ENCODE results near the gene SLIT3. TPM values are rescaled to one million over a fixed set of nuclear protein-coding genes. Genes with fewer than 3 reads are reported as not detected.

Gene SLIT3
- total and polyA plus RNA-seq, 2 experiments from 2014 or later: 0.59 to 0.71 TPM

DNA sequence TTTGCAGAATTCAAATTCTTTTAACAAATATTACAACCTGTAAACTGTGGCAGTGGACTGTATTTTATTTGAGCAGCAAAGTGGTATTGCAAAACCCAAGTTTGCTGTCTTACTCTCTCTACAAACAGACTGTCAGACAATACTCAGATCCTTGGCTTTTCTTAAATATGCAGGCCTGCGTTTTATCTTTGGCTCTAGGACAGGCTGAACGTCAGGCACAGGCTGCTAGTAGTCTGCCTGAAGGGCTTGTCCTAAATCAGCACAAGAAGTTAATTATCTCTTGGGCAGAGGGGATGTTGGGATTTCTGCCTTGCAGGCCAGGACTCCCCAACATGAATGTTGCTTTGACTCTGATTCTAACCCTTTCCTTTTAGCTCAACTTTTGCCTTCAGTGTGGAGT is 147.5 kb downstream of the SLIT3 start:
- Mint-ChIP-seq H3K36me3 (ENCODE audit: low read depth) (peaks cover 13% of the 10 kb centered on the region; the same call in 2 of the 3 replicates), H3K27ac (no peak overlapping the region), H3K9me3 (peaks cover 12% of the 10 kb centered on the region; the same call in 2 of the 3 replicates), H3K27me3 (ENCODE audit: insufficient read depth, low read depth, poor library complexity) (peaks cover 1% of the 10 kb centered on the region), H3K4me1 (peaks cover 40% of the 10 kb centered on the region), H3K4me3 (no peak overlapping the region)
- Histone ChIP-seq H3F3A (replicated peaks; ENCODE audit: low read depth) (no peaks in the 10 kb centered on the region), H3K36me3 (ENCODE audit: insufficient read depth) (no peaks in the 10 kb centered on the region), H3K27me3 (ENCODE audit: insufficient read depth) (no peaks in the 10 kb centered on the region), H3K4me2 (no peak overlapping the region), H3K27ac (ENCODE audit: low read depth) (no peak overlapping the region), H4K20me1 (replicated peaks; ENCODE audit: insufficient read depth) (no peaks in the 10 kb centered on the region), H3K4me1 (ENCODE audit: insufficient read depth) (peaks cover 16% of the 10 kb centered on the region), H2AFZ (no peak overlapping the region), H3K79me2 (replicated peaks; ENCODE audit: insufficient read depth) (no peaks in the 10 kb centered on the region), H3K9me2 (ENCODE audit: insufficient read depth) (no peaks in the 10 kb centered on the region), H3K4me3 (no peak overlapping the region)
- TF ChIP-seq CREB1 (CRISPR knock-in tag; IDR thresholded peaks at IDR 0.05; ENCODE audit: low read depth) (no peak), STAT1 (IDR thresholded peaks at IDR 0.05; ENCODE audit: unreplicated experiment) (no peak), NANOG (IDR thresholded peaks at IDR 0.05; ENCODE audit: borderline replicate concordance) (no peak), CTCF (conservative IDR thresholded peaks at IDR 0.05; ENCODE audit: low read depth in 2 of 2) (no peak), JUNB (IDR thresholded peaks at IDR 0.05; ENCODE audit: unreplicated experiment) (no peak), ZNF114 (CRISPR knock-in tag; IDR thresholded peaks at IDR 0.05) (no peak), ZNF331 (CRISPR knock-in tag; IDR thresholded peaks at IDR 0.05; ENCODE audit: low read depth) (no peak), EZH2phosphoT487 (IDR thresholded peaks at IDR 0.05; ENCODE audit: unreplicated experiment) (no peak), EZH2 (IDR thresholded peaks at IDR 0.05; ENCODE audit: low read depth, unreplicated experiment) (no peak), POLR2AphosphoS5 (IDR thresholded peaks at IDR 0.05; ENCODE audit: low read depth) (no peak), ETS1 (IDR thresholded peaks at IDR 0.05) (no peak)
- TF ChIP-seq, protein P1, sequence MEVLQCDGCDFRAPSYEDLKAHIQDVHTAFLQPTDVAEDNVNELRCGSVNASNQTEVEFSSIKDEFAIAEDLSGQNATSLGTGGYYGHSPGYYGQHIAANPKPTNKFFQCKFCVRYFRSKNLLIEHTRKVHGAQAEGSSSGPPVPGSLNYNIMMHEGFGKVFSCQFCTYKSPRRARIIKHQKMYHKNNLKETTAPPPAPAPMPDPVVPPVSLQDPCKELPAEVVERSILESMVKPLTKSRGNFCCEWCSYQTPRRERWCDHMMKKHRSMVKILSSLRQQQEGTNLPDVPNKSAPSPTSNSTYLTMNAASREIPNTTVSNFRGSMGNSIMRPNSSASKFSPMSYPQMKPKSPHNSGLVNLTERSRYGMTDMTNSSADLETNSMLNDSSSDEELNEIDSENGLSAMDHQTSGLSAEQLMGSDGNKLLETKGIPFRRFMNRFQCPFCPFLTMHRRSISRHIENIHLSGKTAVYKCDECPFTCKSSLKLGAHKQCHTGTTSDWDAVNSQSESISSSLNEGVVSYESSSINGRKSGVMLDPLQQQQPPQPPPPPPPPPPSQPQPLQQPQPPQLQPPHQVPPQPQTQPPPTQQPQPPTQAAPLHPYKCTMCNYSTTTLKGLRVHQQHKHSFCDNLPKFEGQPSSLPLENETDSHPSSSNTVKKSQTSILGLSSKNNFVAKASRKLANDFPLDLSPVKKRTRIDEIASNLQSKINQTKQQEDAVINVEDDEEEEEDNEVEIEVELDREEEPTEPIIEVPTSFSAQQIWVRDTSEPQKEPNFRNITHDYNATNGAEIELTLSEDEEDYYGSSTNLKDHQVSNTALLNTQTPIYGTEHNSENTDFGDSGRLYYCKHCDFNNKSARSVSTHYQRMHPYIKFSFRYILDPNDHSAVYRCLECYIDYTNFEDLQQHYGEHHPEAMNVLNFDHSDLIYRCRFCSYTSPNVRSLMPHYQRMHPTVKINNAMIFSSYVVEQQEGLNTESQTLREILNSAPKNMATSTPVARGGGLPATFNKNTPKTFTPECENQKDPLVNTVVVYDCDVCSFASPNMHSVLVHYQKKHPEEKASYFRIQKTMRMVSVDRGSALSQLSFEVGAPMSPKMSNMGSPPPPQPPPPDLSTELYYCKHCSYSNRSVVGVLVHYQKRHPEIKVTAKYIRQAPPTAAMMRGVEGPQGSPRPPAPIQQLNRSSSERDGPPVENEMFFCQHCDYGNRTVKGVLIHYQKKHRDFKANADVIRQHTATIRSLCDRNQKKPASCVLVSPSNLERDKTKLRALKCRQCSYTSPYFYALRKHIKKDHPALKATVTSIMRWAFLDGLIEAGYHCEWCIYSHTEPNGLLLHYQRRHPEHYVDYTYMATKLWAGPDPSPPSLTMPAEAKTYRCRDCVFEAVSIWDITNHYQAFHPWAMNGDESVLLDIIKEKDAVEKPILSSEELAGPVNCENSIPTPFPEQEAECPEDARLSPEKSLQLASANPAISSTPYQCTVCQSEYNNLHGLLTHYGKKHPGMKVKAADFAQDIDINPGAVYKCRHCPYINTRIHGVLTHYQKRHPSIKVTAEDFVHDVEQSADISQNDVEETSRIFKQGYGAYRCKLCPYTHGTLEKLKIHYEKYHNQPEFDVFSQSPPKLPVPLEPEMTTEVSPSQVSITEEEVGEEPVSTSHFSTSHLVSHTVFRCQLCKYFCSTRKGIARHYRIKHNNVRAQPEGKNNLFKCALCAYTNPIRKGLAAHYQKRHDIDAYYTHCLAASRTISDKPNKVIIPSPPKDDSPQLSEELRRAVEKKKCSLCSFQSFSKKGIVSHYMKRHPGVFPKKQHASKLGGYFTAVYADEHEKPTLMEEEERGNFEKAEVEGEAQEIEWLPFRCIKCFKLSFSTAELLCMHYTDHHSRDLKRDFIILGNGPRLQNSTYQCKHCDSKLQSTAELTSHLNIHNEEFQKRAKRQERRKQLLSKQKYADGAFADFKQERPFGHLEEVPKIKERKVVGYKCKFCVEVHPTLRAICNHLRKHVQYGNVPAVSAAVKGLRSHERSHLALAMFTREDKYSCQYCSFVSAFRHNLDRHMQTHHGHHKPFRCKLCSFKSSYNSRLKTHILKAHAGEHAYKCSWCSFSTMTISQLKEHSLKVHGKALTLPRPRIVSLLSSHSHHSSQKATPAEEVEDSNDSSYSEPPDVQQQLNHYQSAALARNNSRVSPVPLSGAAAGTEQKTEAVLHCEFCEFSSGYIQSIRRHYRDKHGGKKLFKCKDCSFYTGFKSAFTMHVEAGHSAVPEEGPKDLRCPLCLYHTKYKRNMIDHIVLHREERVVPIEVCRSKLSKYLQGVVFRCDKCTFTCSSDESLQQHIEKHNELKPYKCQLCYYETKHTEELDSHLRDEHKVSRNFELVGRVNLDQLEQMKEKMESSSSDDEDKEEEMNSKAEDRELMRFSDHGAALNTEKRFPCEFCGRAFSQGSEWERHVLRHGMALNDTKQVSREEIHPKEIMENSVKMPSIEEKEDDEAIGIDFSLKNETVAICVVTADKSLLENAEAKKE (CRISPR knock-in tag; IDR thresholded peaks at IDR 0.05): no peak
- TF ChIP-seq, protein P2, sequence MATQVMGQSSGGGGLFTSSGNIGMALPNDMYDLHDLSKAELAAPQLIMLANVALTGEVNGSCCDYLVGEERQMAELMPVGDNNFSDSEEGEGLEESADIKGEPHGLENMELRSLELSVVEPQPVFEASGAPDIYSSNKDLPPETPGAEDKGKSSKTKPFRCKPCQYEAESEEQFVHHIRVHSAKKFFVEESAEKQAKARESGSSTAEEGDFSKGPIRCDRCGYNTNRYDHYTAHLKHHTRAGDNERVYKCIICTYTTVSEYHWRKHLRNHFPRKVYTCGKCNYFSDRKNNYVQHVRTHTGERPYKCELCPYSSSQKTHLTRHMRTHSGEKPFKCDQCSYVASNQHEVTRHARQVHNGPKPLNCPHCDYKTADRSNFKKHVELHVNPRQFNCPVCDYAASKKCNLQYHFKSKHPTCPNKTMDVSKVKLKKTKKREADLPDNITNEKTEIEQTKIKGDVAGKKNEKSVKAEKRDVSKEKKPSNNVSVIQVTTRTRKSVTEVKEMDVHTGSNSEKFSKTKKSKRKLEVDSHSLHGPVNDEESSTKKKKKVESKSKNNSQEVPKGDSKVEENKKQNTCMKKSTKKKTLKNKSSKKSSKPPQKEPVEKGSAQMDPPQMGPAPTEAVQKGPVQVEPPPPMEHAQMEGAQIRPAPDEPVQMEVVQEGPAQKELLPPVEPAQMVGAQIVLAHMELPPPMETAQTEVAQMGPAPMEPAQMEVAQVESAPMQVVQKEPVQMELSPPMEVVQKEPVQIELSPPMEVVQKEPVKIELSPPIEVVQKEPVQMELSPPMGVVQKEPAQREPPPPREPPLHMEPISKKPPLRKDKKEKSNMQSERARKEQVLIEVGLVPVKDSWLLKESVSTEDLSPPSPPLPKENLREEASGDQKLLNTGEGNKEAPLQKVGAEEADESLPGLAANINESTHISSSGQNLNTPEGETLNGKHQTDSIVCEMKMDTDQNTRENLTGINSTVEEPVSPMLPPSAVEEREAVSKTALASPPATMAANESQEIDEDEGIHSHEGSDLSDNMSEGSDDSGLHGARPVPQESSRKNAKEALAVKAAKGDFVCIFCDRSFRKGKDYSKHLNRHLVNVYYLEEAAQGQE (IDR thresholded peaks at IDR 0.05; ENCODE audit: unreplicated experiment): no peak
- DNase-seq (ENCODE audit: low spot score) (no peak), ATAC-seq (no peak)

Measured in GM23338 (cell line).